SK-N-MC (cell line): ENCODE data around the gene XPR1.
"Not testable (repeated sequence)": the region's sequence is repeated elsewhere in the genome, so short reads cannot be mapped to it uniquely, and the experiment has no call there.

Experiments used
- EZH2 ChIP-seq: fragments of 200-600 bp; sonication (generic); IDR thresholded peaks from one replicate; pipeline ENCODE4 v1.6.1; 2017; ENCODE audit warnings: antibody characterized with exemption
- FOXP2 ChIP-seq: optimal IDR thresholded peaks from 2 replicates; pipeline ENCODE3; 2011; ENCODE audit warnings: mild to moderate bottlenecking, moderate library complexity; ENCODE audit not compliant: insufficient read depth; ENCODE audit errors: extremely low read length, control extremely low read depth
- POLR2AphosphoS5 ChIP-seq: IDR thresholded peaks from 2 replicates; pipeline ENCODE4 v1.6.1; 2012; ENCODE audit warnings: mild to moderate bottlenecking, low read depth, low read length, borderline replicate concordance

- not testable (repeated sequence) for TF ChIP-seq POLR2AphosphoS5, EZH2, FOXP2
Measured at GRCh38 chr1:180727751-180728150, 95.9 kb downstream of the XPR1 start.
